ENCODE measurements around the gene CHRM2.

DNA sequence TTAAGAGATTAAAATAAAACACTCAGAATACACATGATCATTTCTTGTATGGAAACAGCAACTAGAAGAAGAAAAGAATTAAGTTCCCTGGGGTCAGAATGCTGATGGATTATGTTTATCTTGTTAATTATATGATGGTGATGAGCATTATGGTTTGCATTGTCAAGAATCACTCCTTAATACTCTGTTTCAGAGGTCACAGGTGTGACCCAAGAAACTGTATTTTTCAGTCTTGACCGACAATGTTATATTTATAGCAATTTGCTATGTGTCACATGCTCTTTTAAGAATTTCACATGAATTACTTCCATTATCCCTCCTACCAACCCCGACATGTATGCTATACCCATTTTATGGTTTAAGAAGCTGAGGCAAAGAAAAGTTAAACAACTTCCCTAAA is 2.7 kb upstream of the CHRM2 start:
- TF ChIP-seq, protein P1, sequence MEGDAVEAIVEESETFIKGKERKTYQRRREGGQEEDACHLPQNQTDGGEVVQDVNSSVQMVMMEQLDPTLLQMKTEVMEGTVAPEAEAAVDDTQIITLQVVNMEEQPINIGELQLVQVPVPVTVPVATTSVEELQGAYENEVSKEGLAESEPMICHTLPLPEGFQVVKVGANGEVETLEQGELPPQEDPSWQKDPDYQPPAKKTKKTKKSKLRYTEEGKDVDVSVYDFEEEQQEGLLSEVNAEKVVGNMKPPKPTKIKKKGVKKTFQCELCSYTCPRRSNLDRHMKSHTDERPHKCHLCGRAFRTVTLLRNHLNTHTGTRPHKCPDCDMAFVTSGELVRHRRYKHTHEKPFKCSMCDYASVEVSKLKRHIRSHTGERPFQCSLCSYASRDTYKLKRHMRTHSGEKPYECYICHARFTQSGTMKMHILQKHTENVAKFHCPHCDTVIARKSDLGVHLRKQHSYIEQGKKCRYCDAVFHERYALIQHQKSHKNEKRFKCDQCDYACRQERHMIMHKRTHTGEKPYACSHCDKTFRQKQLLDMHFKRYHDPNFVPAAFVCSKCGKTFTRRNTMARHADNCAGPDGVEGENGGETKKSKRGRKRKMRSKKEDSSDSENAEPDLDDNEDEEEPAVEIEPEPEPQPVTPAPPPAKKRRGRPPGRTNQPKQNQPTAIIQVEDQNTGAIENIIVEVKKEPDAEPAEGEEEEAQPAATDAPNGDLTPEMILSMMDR (conservative IDR thresholded peaks at IDR 0.05; ENCODE audit: low read length), result no peak
- TF ChIP-seq EZH2phosphoT487 (IDR thresholded peaks at IDR 0.05; ENCODE audit: borderline replicate concordance, low read depth, low read length), result no peak
